Activated naive CD4-positive, alpha-beta T cell treated with anti-CD3 and anti-CD28 coated beads for 36 hours (primary cell): ENCODE measurements around the gene FRMD4A. TPM values are rescaled to one million over a fixed set of nuclear protein-coding genes. Genes with fewer than 3 reads are reported as not detected.

ENCODE experiments used
- CTCF ChIA-PET: fragments of 350-600 bp; sonication (Branson Sonifier 250); formaldehyde crosslinking; loops from one replicate; lab custom pipeline; 2021; ENCODE audit warnings: antibody characterized with exemption; lab: Charles Lee
- DNase-seq: peaks from one replicate; pipeline ENCODE4 v3.0.0-alpha.2; 2020
- H3K27ac Mint-ChIP-seq: one replicate; pipeline ENCODE4 v1.8.0; 2021; ENCODE audit warnings: mild to moderate bottlenecking, mixed read lengths
- H3K27me3 Mint-ChIP-seq: one replicate; pipeline ENCODE4 v1.8.0; 2021; ENCODE audit warnings: low read depth, mixed read lengths
- H3K36me3 Mint-ChIP-seq: one replicate; pipeline ENCODE4 v1.8.0; 2021; ENCODE audit warnings: low read depth, mixed read lengths
- H3K4me1 Mint-ChIP-seq: one replicate; pipeline ENCODE4 v1.8.0; 2021; ENCODE audit warnings: low read depth, mixed read lengths
- H3K4me3 Mint-ChIP-seq: one replicate; pipeline ENCODE4 v1.8.0; 2021; ENCODE audit warnings: mild to moderate bottlenecking, moderate library complexity, mixed read lengths
- H3K9me3 Mint-ChIP-seq: one replicate; pipeline ENCODE4 v1.8.0; 2021; ENCODE audit warnings: mixed read lengths
- intact Hi-C: fragments of 100-400 bp; cut with micrococcal nuclease; formaldehyde crosslinking; loops from one replicate; pipeline ENCODE4 v1.15.1; 2023
- total RNA-seq, 2 experiments: library from RNA; stranded (reverse); gene quantifications; one replicate each; pipeline ENCODE4 v1.2.3, GENCODE V29; 2021

Gene FRMD4A
- total RNA-seq, 2 experiments from 2014 or later: 0.69 to 1.1 TPM

DNA sequence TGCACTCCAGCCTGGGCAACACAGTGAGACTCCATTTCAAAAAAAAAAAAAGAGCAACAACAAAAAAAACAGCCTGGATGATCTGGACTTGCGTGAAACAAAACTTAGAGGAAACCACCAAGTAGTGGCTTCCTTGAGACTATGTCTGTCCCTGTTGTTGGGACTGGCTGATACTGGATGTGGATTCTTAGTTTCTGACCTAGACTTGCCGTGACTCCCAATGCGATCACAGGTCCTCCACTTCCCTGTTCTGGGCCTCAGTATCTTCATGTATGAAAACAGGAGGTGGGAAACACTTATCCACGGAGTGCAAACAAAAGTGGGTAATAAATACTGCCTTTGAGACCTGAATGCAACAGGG lies 618.3 kb downstream of the FRMD4A start:
- H3K9me3 Mint-ChIP-seq: no peaks in the 10 kb centered on the region
- CTCF ChIA-PET: no interaction called here
- no peaks in the 10 kb centered on the region for H3K36me3 Mint-ChIP-seq
- no peak overlapping the region for H3K27ac Mint-ChIP-seq
- peaks cover 9% of the 10 kb centered on the region for H3K27me3 Mint-ChIP-seq
- peaks cover 16% of the 10 kb centered on the region for H3K4me1 Mint-ChIP-seq
- intact Hi-C loops: no loop called here
- no peak overlapping the region for H3K4me3 Mint-ChIP-seq
- no peak for DNase-seq

DNA sequence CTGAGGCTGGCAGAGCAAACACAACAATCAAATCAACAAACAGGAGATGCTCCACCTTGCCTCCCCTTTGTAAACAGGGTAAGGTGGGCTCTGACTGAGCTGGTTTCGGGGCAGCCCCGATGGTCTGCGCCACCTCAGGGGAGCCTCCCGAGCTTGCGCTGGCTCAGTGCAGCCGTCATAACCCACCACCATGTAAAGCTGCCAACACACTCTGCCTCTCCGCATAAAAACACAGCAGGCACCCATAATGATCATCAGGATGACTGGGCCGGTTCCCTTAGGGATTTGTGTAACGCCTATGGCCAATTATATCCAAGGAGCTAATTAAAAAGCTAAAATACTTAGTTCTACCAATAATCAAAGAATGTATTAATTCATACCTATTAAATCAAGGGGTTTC lies 619.4 kb downstream of the FRMD4A start:
- no peak for DNase-seq
- Mint-ChIP-seq H3K36me3 (no peaks in the 10 kb centered on the region), H3K27me3 (peaks cover 15% of the 10 kb centered on the region), H3K9me3 (no peaks in the 10 kb centered on the region), H3K4me3 (no peak overlapping the region), H3K4me1 (peaks cover 28% of the 10 kb centered on the region), H3K27ac (no peak overlapping the region)
- intact Hi-C loops: no loop called here
- CTCF ChIA-PET: interaction anchor here (0.8 to 1.0 kb wide), 2 partner anchors 51 to 125 kb away, joined by 3 read pairs; partner anchors contain the start of gene PRPF18

DNA sequence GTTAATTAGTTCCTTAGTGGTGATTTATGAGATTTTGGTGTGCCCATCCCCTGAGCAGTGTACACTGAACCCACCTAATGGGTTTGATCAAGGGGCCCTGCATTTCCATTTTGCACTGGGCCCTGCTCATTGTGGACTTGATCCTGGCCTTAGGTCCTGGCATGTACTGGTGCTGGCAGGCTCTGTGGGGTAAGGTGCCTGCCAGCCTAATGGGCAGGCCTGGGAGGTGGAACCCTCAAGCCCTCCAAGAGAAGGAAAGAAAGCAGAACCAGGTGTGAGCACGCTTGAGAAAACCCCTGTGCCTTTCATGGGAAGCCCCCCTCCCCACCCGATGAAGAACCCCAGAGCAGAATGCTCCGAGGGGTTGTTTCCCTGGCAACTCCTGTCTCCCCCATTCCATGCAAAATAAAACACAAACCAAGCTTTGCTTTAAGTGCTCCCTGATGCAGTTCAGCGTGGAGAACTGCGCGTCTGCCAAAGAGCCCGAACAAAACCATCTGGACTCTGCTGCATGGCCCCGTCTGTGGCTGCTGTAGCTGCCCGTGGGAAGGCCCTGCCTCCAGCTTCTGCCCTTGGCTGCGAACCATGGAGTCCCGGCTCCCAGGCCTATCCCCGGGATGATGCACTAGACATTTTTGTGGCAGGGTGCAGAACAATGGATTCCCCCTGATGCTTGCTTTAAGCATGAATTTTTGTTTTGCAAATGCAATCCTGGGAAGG lies 620.6 kb downstream of the FRMD4A start:
- intact Hi-C loops: no loop called here

DNA sequence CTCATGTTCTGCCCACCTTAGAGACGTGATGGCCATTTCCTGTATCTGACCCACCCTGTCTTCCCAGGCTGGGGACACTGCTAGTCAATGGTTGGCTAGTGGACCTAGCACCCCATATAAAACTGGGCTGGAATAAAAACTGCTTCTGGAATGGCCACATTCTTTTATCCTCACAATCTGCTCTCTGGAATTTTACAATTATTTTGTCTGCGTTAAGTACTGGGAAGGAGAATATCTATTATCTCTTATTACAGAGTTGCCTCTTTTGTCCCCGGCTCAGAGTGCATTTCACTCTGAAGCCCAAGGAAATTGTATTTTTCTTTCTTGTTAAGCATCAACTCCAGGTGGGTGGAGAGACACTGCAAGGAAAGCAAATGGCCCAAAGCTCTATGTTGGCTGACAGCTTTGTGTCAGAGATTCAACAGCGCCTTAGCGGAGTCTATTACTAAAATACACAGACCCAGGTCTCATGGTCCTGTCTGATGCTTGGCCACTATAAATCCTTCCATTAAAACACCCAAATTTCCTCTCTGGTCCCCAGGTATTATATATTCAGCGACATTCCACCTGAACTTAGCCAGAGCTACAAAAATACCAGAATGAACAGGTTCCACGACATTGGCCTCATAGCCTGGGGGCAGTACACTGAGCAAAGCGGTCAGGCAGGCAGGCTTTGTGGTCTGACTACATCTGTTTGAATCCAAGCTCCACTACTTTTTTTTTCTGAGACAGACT lies 622.3 kb downstream of the FRMD4A start:
- Mint-ChIP-seq H3K4me1 (peaks cover 28% of the 10 kb centered on the region), H3K4me3 (peak overlapping the region; percentile 66), H3K9me3 (no peaks in the 10 kb centered on the region), H3K27ac (no peak overlapping the region), H3K27me3 (peaks cover 23% of the 10 kb centered on the region), H3K36me3 (no peaks in the 10 kb centered on the region)
- no peak for DNase-seq
- intact Hi-C loops: no loop called here
- CTCF ChIA-PET: no interaction called here

More for the DNA sequence above, 620.6 kb downstream of the FRMD4A start:
- Mint-ChIP-seq H3K9me3 (no peaks in the 10 kb centered on the region), H3K36me3 (no peaks in the 10 kb centered on the region), H3K4me3 (no peak overlapping the region), H3K27me3 (peaks cover 16% of the 10 kb centered on the region), H3K27ac (no peak overlapping the region), H3K4me1 (peaks cover 28% of the 10 kb centered on the region)
- DNase-seq: no peak
- CTCF ChIA-PET: no interaction called here

DNA sequence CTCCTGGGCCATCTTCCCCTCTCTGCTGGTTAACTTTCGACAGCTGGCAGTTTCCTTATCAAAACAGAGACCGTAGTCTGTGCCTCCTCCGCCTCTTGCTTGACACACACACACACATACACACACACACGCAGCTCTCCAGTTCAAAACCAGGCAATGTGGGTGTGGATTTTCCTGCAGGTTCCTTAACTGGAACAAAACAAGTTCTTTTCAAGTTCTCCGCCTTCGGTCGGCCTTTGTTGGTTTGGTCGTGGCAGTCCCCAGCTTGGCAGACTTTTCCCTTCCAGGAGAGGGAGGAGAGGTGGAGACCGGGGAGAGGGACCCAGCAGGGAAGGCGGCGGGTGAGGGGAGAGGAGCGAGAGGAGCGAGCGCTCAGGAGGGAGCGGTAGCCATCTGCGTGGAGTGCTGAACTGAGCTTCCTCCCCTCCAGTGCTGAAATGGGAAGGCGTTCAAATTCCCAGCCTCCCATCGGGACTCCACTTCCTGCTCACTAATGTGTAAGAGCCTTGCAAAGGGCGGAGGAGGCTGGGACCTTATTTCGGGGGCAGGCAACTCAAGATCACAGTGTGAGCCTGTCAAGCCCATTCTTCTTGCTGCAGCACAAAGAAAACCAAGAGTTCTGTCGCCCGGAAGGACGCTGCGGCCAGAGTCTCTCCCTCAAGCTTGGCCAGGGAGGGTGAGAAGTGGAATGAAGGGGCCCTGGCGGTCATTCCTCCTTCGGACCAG lies 623.4 kb downstream of the FRMD4A start:
- Mint-ChIP-seq H3K27ac (no peak overlapping the region), H3K36me3 (no peaks in the 10 kb centered on the region), H3K4me1 (peaks cover 17% of the 10 kb centered on the region), H3K9me3 (no peaks in the 10 kb centered on the region), H3K27me3 (peaks cover 26% of the 10 kb centered on the region), H3K4me3 (peak overlapping the region; percentile 66)
- intact Hi-C loops: no loop called here
- peak; percentile 46 for DNase-seq
- CTCF ChIA-PET: interaction anchor here (1.1 kb wide), 1 partner anchor 24 kb away, joined by 5 read pairs; no protein-coding TSS in a partner anchor

DNA sequence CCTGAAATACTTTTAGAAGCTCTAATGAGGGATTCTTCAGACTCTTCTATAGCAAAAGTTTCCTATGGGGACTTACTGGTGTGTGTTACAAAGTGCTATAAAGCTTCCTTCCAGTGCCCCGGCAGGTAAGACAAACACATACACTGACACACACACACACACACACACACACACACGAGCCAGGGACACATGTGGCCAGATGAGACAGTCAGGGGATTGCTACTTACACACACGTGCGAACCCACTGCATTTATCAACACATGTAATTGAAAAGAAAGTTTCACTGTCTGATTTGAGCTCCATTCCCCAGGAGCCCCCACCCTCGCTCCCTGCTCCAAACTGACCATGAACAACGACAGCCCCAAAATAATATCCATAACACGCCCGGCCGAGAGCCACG lies 624.1 kb downstream of the FRMD4A start:
- H3K36me3 Mint-ChIP-seq: no peaks in the 10 kb centered on the region

DNA sequence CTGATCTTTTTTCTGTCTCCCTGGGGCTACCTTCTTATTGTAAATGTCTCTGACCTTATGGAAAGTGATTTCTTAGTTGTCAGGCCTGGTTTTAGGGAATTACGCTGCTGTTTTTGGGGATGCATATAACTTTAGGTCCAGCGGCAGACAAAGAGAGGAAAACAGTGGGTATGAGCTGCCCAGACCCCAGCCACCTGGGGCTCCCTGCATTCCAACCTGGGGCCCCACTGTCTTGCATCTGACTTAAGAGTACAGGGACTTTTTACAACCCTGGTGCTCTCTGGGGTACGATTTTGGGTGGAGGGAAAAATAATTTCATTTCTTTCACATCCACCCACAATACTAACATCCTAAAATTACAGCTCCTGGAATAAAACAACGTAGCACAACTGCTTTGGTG lies 624.5 kb downstream of the FRMD4A start:
- H3K27me3 Mint-ChIP-seq: peaks cover 27% of the 10 kb centered on the region
- no peaks in the 10 kb centered on the region for H3K9me3 Mint-ChIP-seq
- no peak overlapping the region for H3K27ac Mint-ChIP-seq
- DNase-seq: no peak
- H3K4me3 Mint-ChIP-seq: no peak overlapping the region
- CTCF ChIA-PET: no interaction called here
- intact Hi-C loops: no loop called here
- no peaks in the 10 kb centered on the region for H3K36me3 Mint-ChIP-seq
- H3K4me1 Mint-ChIP-seq: peaks cover 16% of the 10 kb centered on the region

More for the DNA sequence above, 624.1 kb downstream of the FRMD4A start:
- Mint-ChIP-seq H3K4me1 (peaks cover 16% of the 10 kb centered on the region), H3K4me3 (peak overlapping the region; percentile 66), H3K9me3 (no peaks in the 10 kb centered on the region), H3K27me3 (peaks cover 27% of the 10 kb centered on the region), H3K27ac (no peak overlapping the region)
- CTCF ChIA-PET: interaction anchor here (1.1 kb wide), 1 partner anchor 25 kb away, joined by 5 read pairs; no protein-coding TSS in a partner anchor
- no peak for DNase-seq
- intact Hi-C loops: no loop called here

DNA sequence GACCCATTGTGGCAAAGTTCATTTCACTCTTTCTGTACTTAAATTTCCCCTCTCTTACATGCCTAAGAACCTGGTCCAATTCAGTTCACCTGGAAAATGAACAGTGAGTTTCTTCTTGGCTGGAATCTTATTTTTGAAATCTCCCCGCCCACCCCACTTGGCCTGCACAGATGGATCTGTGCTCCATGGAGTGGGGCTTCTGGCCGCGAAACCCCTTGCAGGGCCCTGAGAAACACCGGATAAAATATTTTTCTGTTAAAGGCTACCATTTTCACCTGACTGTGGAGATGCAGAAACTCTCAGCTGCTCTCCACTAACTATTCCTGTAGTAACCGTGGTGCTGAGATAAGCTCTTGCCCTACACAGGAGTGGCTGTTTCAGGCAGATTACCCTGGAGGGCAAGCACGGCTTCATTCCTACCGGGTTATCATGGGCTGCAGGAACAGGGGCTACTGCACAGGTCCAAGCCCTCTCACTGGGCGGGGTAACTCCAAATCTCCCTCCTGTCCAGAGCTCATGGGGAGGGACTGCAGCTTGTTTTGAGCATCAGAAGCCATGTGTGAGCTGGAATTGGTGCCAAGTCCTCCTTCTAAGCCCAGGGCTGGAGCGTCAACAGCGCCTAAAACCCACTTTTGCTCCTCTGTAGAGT lies 625.1 kb downstream of the FRMD4A start:
- Mint-ChIP-seq H3K9me3 (no peaks in the 10 kb centered on the region), H3K4me1 (peaks cover 16% of the 10 kb centered on the region), H3K27ac (no peak overlapping the region), H3K27me3 (peaks cover 27% of the 10 kb centered on the region), H3K4me3 (no peak overlapping the region), H3K36me3 (no peaks in the 10 kb centered on the region)
- CTCF ChIA-PET: no interaction called here
- intact Hi-C loops: no loop called here
- no peak for DNase-seq

DNA sequence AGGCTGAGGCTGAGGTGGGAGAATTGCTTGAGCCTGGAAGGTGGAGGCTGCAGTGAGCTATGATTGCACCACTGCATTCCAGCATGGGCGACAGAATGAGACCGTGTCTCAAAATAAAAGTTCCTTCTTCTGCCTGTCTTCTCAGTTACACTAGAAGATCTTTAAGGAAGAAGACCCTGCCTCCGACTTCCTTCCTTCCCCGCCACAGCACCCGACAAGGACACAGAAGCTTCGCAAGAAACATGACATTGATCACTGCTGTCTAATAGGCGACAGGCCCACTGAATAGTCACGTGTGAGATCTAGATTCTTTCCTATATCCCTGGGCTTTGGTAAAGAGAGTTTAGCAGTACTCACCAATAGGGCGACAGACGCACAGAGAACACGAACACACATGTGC lies 625.8 kb downstream of the FRMD4A start:
- Mint-ChIP-seq H3K36me3 (no peaks in the 10 kb centered on the region), H3K27ac (no peak overlapping the region), H3K4me1 (peaks cover 16% of the 10 kb centered on the region), H3K4me3 (no peak overlapping the region), H3K9me3 (no peaks in the 10 kb centered on the region), H3K27me3 (peaks cover 27% of the 10 kb centered on the region)
- CTCF ChIA-PET: no interaction called here
- intact Hi-C loops: no loop called here
- no peak for DNase-seq

DNA sequence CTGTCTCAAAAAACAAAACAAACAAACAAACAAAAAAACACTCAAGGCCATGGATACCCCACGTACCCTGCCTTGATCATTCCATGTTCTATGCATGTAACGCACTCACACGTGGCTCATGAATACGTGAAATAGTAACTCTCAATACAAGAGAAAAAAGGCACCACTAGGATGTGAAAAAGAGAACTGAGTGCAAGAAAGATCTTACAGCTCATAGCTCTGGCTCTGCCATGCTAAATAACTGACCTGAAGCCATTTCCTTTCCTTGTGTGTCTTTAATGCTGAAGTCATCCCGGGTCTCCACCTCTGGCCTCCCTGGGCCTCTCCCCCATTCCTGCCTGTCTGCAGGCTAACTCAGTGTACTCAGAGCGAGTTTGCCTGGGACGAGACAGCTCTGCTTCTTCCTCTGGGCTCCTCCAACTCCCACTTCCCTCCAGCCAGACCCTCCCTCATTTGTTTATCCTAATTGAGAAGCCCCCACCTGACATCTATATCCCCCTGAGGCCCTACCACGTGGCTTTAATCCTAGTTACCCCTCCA lies 626.7 kb downstream of the FRMD4A start:
- CTCF ChIA-PET: interaction anchor here (0.6 kb wide), 1 partner anchor 297 kb away, joined by 3 read pairs; no protein-coding TSS in a partner anchor
- peaks cover 30% of the 10 kb centered on the region for H3K27me3 Mint-ChIP-seq
- H3K4me3 Mint-ChIP-seq: no peak overlapping the region
- intact Hi-C loops: no loop called here
- no peaks in the 10 kb centered on the region for H3K9me3 Mint-ChIP-seq
- H3K4me1 Mint-ChIP-seq: peaks cover 16% of the 10 kb centered on the region
- DNase-seq: no peak
- no peak overlapping the region for H3K27ac Mint-ChIP-seq
- no peaks in the 10 kb centered on the region for H3K36me3 Mint-ChIP-seq

DNA sequence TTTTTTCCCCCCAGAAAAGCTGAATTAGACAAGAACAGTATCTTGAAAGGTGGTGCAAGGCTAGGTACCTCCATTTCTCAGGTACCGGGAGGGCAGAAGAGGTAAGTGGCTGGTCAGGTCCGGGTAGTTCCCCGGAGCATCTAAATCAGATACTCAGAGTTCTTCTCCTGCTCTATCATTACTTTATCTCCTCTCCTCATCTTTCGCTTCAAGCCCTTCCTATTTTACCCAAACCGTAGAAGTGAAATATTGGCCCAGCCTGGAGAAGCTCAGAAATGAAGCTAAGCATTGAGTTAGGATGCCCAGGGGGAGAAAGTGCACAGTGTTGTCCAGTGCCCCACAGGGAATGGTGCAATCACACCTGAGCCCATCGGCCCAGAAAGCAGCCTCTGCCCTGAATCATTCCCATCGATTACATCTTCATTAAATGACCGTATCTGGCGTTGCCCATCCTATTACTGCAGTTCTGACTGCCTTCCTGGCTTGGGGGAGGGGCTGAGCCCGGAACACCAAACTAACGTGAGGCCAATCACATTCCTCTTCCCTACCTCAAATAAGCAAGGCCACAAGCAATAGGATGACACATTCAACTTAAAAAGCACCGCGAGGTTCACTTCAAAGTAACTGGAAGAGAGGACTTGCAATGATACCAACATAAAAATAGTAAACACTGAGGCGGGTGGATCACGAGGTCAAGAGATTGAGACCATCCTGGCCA lies 627.5 kb downstream of the FRMD4A start:
- DNase-seq: no peak
- Mint-ChIP-seq H3K36me3 (no peaks in the 10 kb centered on the region), H3K27me3 (peaks cover 29% of the 10 kb centered on the region), H3K4me3 (no peak overlapping the region), H3K27ac (no peak overlapping the region), H3K4me1 (peaks cover 16% of the 10 kb centered on the region), H3K9me3 (no peaks in the 10 kb centered on the region)
- CTCF ChIA-PET: no interaction called here
- intact Hi-C loops: no loop called here
